SK-N-DZ (cell line): Measurements from ENCODE around the gene CSNK1G2.

Experiments used
- DNase-seq: peaks from one replicate; pipeline ENCODE4 v3.0.0-alpha.2; 2015; ENCODE audit warnings: low spot score
- small RNA-seq, 2 experiments: library from RNA; depleted of rRNA; stranded (forward); fragments of <200 nt; gene quantifications; one replicate each; pipeline ENCODE3, GENCODE V24; 2014

The CSNK1G2 gene

GRCh38 chr19:2015608-2015950 is 74.6 kb downstream of the CSNK1G2 start, which contains the start of gene BTBD2:
BTBD2 (minus strand) TSS chr19:2015714; CDS start chr19:2015703, 11 bp downstream.
- DNase-seq: no peak

- peak; percentile 80 for DNase-seq
Observed at GRCh38 chr19:2016041-2016807, 75.3 kb downstream of the CSNK1G2 start.

- no peak for DNase-seq
Observed at GRCh38 chr19:2018752-2019151, 77.8 kb downstream of the CSNK1G2 start.

GRCh38 chr19:2021453-2022140 is 80.6 kb downstream of the CSNK1G2 start:
- no peak for DNase-seq

- DNase-seq: no peak
Observed at GRCh38 chr19:2022289-2022688, 81.3 kb downstream of the CSNK1G2 start.

- no peak for DNase-seq
Observed at GRCh38 chr19:2026770-2027169, 85.8 kb downstream of the CSNK1G2 start.

DNA sequence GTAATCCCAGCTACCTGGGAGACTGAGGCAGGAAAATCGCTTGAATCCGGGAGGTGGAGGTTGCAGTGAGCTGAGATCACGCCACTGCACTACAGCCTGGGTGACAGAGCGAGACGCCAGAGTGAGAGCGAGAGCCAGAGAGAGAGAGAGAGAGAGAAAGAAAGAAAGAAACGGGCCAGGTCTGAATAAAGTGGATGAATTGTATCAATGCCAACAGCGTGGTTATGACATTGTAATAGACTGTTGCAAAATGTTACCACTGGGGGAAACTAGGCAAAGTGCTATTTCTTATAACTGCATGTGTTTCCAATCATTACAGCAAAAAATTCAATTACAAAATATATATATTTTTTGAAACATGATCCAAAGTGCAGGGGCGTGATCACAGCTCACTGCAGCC is 86.4 kb downstream of the CSNK1G2 start:
- DNase-seq: no peak

Small RNA genes within 50 kb of the gene (small RNA-seq; reads per million reads assigned to genes)
- 0 reads per million in 2 experiments for gene AC007136.1
